HG03039 (cell line): ENCODE measurements around the gene PPIB.
A peak's percentile ranks its signal among the peaks of the same experiment; 100 is the strongest.

Experiments
- ATAC-seq: cut with Tn5 transposase; IDR thresholded peaks from one replicate; pipeline ENCODE4 v1.9.1; 2021; ENCODE audit warnings: mild to moderate bottlenecking, moderate library complexity; ENCODE audit not compliant: unreplicated experiment

Gene PPIB

DNA sequence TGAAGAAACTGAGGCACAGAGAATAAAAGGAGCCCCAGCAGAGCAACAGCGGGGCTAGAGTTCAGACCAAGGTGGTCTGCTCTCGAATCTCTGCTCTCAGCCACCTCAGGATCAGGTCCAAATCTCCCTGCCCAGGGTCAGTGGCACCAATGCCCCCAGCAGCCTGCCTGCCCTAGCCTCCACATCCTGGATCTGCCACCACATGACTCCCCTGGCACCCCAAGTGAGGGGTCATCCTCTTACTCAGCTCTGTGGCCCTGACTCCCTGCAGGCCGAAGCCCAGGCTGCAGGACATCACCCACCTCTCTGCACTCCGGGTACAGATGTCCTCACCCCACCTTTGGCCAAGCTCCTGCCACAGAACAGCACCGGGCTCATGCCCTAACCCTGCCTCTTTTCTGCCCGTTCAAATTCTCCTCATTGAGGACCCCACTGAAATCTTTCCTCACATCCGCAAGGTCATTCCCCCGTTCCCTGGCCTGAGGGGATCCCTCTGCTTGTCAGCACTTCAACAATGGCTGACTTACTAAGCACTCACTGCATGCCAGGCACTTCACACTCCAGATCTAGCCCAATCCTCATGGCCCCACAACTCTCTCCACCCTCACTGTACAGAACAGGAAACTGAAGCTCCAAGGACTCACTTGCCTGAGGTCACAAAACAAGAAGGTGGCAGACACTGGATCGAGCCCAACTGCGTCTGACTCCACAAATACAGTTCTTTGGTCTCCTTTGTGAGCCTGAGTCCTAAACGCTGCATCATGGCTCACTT is 4.3 kb downstream of the PPIB start:
- ATAC-seq, result no peak

DNA sequence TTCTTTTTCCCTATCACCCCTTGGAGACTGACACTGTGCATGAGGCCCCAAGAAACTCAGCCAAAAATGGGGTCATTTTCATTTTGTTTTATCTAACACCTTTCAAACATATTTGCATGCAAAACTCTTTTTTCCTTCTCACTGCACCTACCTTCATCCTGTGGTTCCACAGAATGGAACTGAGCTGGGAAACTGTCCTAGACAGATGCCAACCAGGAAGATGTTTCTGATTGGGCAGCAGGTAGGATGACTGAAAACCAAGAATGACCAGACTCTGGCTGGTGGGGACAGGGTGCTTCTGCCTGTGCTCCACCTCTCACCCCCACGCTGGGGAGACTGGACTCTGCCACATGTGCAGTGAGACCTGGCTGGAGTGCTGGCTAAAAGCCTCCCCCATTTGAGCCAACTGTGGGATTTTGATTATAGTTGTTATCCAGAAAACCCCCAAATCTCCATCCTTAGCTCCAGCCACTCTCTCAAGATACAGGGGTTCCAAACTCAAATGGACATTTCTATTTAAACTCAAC is 5.2 kb downstream of the PPIB start:
- no peak for ATAC-seq

DNA sequence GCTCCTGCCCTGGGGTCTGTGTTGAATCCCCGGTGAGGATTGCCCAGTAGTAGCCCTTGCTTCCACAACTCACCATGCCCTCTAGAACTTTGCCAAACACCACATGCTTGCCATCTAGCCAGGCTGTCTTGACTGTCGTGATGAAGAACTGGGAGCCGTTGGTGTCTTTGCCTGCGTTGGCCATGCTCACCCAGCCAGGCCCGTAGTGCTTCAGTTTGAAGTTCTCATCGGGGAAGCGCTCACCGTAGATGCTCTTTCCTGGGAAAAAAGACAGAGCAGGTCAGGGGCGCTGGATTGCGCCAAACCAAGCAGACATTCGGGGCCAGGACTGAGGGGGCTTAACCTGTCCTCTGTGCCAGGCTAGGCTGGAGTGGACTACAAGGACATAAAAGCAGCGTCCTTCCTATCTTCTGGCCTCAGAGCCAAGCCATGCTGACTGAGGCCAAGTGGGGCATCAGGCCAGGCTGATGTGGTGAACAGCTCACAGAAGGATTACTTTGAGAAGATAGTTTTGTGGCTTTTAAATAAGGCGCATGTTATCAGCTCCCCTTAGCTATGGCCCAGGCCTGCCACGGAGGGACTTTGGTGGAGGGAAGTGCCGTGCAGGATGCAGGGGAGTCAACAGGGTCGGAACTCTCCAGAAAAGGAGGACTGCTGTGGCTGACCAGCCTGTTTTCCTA is 6.0 kb downstream of the PPIB start:
- ATAC-seq, result no peak

DNA sequence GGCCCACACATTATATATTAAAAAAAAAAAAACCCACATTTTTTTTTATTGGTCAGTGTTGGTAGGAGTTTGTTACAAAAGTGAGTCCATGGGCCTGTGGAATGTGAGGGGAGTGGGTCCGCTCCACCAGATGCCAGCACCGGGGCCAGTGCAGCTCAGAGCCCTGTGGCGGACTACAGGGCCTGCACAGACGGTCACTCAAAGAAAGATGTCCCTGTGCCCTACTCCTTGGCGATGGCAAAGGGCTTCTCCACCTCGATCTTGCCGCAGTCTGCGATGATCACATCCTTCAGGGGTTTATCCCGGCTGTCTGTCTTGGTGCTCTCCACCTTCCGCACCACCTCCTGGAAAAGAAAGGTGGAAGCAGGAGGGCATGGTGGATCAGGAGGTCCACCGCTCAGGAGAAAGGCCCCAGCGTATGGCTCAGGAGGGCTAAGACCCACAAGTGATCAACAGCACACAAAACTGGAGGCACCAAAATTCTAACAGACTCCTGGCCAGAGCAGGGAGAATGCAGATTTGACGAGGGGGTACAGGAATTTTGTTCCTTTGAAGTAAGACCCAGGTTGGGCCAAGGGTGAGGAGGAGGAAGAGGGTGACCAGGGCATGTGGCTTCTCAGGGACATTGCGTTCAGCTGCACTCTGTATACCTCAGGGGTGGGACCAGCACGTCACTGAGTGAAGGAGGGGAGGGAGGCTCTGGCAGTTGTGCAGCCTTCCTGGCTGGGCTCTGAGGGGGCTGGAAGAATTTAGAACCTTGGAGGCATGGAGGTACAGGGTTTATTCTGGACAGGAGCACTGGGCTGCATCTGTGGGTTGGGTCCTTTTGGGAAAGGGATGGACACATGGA is 6.8 kb downstream of the PPIB start:
- no peak for ATAC-seq

DNA sequence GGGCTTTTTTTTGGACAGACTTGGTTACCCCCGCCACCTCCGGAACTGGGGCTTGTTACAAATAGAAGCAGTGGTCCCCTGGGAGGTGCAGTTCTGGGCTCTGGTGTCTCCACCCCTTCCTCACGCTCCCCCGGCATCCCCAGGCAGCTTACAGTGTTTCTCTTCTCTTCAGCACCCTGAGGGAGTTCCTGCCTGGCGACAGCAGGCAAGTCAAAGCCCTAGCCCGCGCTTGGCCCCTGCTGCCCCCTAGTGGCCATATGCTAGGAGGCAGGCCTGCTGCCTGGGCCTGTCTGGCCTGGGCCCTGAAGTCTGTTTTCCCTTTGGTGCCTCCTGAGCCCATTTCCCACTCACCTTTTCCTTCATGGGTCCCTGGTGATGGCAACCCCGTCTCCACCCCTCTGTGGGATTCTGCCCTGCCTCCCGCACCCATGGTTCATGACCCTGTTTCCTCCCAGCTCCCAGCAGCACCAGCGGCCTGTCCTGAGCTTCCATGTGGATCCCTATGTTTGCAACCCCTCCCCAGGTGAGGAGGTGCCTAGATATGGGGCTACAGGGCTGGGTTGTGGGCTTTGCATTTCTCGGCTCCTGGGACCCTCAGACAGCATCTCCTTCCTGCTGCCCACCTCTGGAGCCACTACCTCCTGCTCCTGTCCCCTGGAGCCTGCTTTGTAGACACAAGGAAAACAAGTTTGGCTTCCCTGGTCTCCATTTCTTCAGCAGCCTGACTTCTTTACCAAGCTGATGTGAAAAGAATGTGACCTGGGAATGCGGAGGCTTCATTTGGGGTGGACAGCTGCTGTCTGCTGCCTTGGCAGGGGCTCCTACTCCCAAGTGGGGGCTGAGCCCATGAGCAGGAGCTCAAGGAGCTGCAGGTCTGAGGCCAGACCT is 9.1 kb downstream of the PPIB start:
- peak; percentile 43 for ATAC-seq

DNA sequence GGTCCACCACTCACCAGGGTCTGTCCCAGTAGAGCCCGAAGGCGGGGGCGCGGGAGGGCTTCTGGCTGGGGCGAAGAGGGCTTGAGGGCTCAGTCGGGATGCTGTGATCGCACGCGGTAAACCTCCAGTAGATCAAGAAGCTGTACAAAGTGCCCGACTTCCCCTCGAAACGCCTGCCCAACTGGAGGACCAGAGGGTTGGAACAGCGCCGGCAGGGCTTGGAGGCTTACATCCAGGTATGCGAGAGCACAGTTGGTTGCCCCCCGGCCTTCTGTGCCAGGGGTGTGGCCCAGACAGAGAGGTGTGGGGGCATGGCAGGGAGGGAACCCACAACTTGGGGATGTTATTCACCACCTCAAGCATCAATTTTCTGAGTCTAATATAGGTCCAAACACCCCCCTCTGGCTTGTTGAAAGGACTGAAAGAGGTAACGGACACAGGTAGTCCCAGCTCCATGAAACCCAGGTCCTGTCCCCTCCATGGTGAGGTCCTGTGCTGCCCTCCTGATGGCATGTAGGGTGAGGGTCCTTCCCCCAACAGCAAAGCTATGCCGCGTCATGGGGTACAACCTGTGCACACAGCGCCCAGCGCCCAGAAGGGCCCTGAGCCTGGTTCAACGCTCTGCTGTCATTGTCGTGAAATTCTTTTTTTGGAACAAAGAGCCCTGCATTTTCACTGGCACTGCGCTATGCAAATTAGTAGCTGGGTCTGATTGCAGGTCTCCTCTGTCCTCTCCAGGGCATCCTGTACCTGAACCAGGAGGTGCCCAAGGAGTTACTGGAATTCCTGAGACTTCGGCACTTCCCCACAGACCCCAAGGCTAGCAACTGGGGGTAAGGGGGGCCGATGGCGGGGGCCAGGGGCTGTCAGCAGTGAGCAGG is 10.1 kb downstream of the PPIB start:
- no peak for ATAC-seq

DNA sequence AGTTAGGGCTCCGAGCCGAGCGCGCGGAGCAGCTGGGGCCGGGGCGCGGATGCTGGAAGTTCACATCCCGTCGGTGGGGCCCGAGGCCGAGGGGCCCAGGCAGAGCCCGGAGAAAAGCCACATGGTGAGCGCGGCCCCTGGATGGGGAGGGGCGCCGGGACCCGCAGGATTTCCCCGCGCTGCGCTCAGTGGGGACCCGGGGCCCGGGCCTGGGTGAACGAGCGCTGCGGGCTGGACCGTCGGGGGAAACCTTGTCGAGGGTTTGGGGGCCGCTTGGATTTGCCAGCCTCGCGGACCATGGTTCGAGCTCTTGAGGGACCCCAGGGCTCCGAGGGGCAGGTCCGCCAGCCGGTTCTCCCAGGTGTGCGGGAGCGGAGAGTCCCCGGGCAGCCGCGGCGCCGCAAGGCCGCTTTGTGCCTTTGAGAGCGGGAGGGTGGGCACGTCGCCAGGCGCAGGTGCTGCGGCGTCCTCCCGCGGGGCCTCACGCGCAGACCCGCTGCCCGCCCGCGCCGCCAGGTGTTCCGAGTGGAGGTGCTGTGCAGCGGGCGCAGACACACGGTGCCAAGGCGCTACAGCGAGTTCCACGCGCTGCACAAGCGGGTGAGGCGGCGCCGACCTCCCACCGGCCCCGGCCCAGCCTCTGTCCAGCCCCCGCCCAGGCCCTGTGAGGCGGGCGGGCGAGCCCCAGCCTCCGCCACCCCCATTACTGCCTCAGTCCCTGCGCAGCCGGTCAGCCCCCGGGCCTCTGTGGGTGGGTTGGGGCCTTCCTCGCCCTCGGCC is 10.9 kb downstream of the PPIB start, which contains the start of gene SNX22:
TSS of gene SNX22 (plus strand) at position 5 of the 780 bp plus-strand sequence. CDS start at position 50, 45 bp downstream.
- ATAC-seq, result no peak

DNA sequence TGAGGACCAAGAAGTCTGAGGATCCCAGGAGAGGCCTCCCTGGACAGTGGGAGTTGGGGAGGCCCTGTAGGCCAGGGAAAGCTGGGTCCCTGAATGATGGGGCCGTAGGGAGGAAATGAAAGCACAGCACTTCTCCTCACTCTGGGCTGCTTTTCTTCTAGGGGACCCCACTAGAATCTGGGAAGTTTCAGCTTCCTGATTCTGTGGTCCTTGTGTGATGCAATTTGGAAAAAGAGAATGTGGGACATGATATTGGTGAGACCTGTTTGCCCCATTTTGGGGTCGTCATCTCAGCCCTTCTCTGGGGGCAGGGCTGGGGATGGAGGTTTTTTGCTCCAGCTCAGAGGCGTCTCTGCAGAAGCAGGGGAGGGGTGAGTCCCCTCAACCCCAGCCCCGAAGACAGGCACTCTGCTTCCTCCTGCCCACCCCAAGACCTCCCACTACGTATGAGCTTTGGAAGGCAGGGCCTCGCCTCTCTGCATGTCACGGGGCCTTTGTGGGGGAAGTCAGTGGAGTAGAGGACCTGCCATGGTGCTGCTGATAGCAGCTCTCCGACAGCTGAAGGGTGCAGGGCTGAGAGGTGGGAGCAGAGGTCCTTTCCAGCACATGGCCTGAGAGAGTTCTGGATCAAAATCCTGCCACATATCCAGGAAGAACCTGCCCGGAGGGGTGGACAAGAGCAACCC is 12.8 kb downstream of the PPIB start:
- ATAC-seq, result no peak

DNA sequence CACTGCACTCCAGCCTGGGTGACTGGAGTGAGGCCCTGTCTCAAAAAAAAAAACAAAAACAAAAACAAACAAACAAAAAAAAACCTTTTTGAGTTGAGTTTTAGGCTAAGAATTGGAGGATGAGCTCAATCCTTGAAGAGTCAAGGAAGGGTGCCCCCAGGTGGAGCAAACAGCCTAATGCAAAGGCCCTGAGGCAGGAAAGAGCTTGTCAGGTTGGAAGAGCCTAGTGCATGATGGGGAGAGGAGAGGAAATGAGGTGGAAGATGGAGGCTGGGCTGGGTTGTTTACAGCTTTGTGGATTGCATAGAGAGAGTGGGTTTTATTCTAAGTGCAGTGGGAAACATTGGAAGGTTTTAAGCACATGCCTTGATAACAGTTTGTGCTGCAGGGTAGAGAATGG is 13.4 kb downstream of the PPIB start:
- no peak for ATAC-seq

DNA sequence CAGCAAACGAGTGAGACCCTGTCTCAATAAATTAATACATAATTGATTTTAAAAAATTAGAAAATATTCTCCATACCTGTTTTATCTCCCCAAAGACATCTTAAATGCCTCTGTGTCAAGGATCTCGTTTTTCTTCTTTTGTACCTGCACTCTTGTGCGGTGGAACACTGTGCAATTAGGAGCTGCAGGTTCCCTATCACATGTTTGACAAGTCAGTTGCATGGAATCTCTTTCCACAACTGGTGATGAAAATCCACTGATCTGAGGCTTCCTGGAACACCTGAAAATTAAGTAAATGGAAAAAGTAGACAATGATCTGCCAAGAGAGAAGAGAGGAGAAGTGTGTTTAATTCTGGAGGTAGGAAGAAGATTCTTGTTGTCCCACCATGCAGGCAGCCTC is 14.2 kb downstream of the PPIB start:
- ATAC-seq, result no peak

DNA sequence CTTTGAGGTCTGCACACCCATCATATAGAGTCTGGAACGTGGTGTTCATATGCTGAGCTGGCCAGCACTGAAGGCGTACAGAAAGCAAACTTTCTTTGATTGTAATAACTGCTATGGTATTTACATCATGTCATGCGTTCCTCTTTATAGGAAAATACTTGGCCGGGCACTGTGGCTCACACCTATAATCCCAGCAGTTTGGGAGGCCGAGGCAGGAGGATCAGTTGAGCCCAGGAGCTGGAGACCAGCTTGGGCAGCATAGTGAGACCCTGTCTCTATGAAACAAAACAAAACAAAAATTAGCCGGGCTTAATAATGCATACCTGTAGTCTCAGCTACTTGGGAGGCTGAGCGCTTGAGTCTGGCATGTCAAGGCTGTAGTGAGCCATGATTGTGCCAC is 14.7 kb downstream of the PPIB start:
- ATAC-seq, result no peak

DNA sequence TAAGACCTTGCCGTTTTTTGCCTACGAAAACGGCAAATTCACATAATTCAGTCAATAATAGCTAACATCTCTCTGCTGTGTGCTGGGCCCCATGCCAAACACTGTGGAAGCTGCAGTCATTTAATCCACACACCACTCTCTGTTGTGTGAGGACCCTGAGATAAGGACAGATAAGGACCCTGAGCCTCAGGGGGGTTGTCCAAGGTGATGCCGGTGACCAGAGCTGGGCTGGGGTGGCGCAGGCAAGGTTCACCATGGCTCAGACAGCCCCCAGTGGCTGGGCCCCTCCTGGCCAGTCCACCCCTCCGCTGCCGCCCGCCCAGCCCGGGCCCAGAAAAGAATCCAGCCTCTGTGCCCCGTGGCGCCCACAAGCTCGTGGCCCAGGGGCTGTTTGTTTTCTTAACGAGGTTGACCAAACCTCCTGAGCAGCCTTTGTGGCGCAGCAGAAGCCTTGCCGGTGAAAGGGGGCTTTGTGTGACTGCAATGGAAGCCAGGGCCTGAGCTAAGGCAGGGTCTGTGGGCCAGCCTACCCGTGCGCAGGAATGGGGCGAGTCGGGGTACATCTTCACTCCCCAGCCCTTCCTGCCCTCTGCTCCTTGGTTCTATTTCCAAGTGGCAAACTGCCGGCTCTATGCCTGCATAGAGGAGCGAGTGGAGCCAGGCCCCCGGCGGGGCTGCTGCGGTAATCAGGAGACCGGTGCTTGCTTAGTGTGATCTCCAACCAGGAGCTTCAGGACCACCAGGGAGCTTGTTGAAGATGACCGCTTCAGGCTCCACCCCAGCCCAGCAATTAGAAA is 15.7 kb downstream of the PPIB start:
- no peak for ATAC-seq

DNA sequence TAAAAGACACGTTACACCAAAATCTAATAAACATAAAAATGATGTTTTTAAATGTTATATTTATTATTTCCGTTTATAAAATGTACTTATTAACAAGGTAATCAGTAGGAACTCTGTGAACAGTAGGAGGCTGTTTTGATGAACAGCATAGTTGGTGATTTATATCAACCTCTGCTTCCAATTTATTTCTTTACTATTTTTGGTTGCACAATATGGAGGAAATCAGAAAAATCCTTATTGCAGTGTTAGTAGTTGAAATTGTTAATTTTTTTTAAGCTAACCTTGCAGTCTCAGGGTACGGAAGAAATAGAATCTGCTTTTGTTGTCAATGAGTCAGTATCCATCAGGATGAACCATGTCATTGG is 16.3 kb downstream of the PPIB start:
- no peak for ATAC-seq

DNA sequence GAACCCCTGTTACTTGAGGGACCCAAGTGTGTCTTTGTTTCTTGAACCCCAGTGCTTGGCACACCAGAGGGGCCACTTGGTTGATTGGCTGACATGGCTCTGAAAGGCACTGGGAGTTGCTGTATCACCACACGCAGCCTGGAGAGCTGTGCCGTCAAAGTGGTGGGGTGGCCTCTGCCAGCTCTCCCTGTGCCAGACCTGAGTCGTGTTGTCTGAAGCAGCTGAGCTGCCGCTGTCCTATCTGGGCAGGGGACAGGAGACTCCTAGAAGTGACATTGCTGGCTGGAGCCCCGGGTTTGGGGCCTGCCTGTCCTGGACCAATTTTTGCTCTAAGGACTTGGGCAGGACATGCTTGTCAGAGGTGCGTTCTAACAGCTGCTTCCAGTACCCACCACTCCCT is 16.8 kb downstream of the PPIB start:
- ATAC-seq, result no peak

DNA sequence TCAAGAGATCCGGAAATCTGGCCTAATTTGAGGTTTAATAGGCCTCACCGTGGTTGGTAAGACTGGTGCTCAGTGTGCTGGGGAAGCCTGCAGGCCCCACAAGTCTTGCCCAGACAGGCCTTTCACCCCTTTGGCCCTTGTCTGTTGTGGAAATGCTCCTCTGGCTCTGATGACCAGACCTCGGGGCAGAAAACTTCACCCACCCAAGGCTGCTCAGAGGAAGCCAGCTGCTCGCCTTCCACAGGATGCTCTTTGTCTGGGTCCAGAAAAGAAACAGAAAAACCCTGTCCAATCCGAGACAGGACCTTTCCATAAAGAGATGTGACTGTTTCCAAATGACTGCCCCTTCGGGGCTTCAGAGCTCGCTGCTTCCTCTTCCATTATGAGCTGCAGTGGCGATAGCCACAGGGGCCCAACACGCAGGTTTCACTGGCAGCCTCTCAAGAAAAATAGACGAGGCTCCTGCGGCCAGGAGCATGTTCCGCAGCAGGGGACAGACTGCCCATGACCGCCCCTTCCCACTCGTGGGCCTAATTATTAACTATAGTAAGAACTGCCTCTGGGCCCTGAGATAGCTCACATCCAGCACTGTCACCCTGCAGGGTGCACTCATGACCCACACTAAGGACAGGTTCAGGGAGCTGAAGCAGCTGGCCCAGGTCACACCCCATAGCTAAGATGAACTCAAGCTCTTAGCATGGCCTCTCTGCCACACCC is 18.1 kb downstream of the PPIB start:
- ATAC-seq, result peak; percentile 51

DNA sequence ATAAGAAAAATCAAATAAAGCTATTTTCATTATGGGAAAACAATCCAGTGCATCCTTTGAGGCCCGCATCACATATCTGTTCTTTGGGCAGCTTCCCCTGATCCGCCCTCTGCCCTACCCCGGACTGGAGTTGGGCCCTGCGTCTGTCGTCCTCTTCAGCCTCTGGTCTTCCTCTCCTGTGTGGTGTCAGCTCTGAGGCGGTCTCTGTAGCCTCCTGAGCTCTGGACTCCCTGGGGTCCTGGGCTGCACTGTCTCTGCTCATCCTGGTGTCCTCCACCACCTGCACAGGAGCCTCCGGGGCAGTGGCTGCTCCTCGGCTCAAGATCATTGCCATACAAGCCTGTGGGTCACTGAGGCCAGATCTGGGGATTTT is 18.6 kb downstream of the PPIB start:
- ATAC-seq, result peak; percentile 21

DNA sequence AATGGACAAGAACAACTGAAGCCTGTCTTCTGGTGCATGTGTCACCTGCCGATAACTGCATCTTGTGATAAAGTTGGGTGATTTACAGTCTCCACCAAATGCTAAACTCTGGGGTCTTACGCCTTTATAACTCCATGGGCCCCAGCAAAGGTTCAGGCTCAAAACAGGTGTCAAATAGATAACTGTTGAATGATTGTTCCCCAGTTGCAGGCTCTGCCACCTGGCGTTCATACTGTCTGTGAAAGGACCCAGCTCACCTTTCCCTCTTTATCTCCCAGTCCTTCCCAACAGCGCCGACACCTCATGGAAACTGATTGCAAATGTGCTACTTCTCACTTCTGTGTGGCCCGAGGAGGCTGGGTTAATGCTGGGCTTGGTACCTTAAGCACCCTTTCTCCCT is 19.5 kb downstream of the PPIB start:
- no peak for ATAC-seq
